Ishikawa (cell line): Measurements from ENCODE around the gene CYP2A6.

Experiments used
- CEBPB ChIP-seq: IDR thresholded peaks from 2 replicates; pipeline ENCODE4 v1.6.1; 2012
- CREB1 ChIP-seq: IDR thresholded peaks from 2 replicates; pipeline ENCODE4 v1.6.1; 2012; ENCODE audit warnings: low read depth
- EGR1 ChIP-seq: IDR thresholded peaks from 2 replicates; pipeline ENCODE4 v1.6.1; 2012
- EP300 ChIP-seq: IDR thresholded peaks from 2 replicates; pipeline ENCODE4 v1.6.1; 2012; ENCODE audit warnings: borderline replicate concordance
- FOXM1 ChIP-seq: IDR thresholded peaks from 2 replicates; pipeline ENCODE4 v1.6.1; 2012; ENCODE audit warnings: low read depth, borderline replicate concordance
- RAD21 ChIP-seq: IDR thresholded peaks from 2 replicates; pipeline ENCODE4 v1.6.1; 2012; ENCODE audit warnings: low read depth
- TAF1 ChIP-seq: IDR thresholded peaks from 2 replicates; pipeline ENCODE4 v1.6.1; 2012; ENCODE audit warnings: low read depth, mild to moderate bottlenecking
- TEAD4 ChIP-seq: IDR thresholded peaks from 2 replicates; pipeline ENCODE4 v1.6.1; 2012
- YY1 ChIP-seq: IDR thresholded peaks from 2 replicates; pipeline ENCODE4 v1.6.1; 2012; ENCODE audit warnings: low read depth
- TF ChIP-seq, protein P1 (sequence below): IDR thresholded peaks from 2 replicates; pipeline ENCODE4 v1.6.1; 2012; ENCODE audit warnings: low read depth, mild to moderate bottlenecking
- TF ChIP-seq, protein P2 (sequence below): IDR thresholded peaks from 2 replicates; pipeline ENCODE4 v1.6.1; 2012

DNA sequence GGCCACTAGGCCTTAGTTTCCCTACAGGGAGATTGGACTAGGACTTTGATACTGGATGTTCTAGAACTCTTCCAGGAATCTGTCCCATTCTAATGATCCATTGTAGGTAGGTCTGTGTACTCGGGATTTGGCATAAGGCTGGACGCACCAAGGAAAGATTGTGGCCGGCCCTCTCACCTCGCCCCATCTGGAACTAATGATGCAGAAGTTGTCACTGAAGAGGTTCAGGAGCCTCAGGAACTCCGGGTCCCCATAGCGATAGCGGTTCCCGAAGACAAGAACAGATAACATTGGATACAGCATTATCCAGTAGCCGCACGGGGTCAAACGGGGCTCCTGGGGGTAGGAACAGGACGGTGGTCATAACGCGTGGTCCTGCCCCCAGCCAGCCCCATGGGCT lies 40.1 kb downstream of the CYP2A6 start:
- TF ChIP-seq, protein P1, sequence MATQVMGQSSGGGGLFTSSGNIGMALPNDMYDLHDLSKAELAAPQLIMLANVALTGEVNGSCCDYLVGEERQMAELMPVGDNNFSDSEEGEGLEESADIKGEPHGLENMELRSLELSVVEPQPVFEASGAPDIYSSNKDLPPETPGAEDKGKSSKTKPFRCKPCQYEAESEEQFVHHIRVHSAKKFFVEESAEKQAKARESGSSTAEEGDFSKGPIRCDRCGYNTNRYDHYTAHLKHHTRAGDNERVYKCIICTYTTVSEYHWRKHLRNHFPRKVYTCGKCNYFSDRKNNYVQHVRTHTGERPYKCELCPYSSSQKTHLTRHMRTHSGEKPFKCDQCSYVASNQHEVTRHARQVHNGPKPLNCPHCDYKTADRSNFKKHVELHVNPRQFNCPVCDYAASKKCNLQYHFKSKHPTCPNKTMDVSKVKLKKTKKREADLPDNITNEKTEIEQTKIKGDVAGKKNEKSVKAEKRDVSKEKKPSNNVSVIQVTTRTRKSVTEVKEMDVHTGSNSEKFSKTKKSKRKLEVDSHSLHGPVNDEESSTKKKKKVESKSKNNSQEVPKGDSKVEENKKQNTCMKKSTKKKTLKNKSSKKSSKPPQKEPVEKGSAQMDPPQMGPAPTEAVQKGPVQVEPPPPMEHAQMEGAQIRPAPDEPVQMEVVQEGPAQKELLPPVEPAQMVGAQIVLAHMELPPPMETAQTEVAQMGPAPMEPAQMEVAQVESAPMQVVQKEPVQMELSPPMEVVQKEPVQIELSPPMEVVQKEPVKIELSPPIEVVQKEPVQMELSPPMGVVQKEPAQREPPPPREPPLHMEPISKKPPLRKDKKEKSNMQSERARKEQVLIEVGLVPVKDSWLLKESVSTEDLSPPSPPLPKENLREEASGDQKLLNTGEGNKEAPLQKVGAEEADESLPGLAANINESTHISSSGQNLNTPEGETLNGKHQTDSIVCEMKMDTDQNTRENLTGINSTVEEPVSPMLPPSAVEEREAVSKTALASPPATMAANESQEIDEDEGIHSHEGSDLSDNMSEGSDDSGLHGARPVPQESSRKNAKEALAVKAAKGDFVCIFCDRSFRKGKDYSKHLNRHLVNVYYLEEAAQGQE = no peak
- TF ChIP-seq RAD21 (no peak), YY1 (no peak), CEBPB (no peak), FOXM1 (no peak), TEAD4 (no peak), TAF1 (no peak), EP300 (no peak), CREB1 (no peak), EGR1 (no peak)
- TF ChIP-seq, protein P2, sequence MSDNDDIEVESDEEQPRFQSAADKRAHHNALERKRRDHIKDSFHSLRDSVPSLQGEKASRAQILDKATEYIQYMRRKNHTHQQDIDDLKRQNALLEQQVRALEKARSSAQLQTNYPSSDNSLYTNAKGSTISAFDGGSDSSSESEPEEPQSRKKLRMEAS = no peak
